OCI-LY7 (cell line): Measurements from ENCODE around the gene CORO2A. TPM values are rescaled to one million over a fixed set of nuclear protein-coding genes. Genes with fewer than 3 reads are reported as not detected.
"Not testable (repeated sequence)": the region's sequence is repeated elsewhere in the genome, so short reads cannot be mapped to it uniquely, and the experiment has no call there.

Experiments
- BruUV-seq: library from RNA; stranded (reverse); fragments of 400-500 nt; replicated peaks from 2 replicates; lab custom pipeline; 2021; lab: Mats Ljungman, UMichigan
- CTCF ChIA-PET: fragments of 300-600 bp; sonication (Branson Sonifier 250); formaldehyde crosslinking; loops from one replicate; lab custom pipeline; 2022; ENCODE audit warnings: antibody characterized with exemption; ENCODE audit not compliant: unreplicated experiment; lab: Charles Lee
- POLR2A ChIA-PET: fragments of 300-600 bp; sonication (Branson Sonifier 250); formaldehyde crosslinking; loops from one replicate; lab custom pipeline; 2022; ENCODE audit warnings: antibody characterized with exemption; lab: Charles Lee
- DNase-seq: peaks from one replicate; pipeline ENCODE4 v3.0.0-alpha.2; 2015; ENCODE audit warnings: low spot score
- H2AFZ ChIP-seq: fragments of 200-600 bp; sonication (generic), shearing (Covaris generic); 2 replicates; pipeline ENCODE4 v1.6.1; 2014; ENCODE audit warnings: mild to moderate bottlenecking, antibody characterized with exemption, low read length, moderate library complexity
- H3K27ac ChIP-seq: fragments of 200-600 bp; sonication (generic); 2 replicates; pipeline ENCODE4 v1.5.1; 2014; ENCODE audit warnings: mixed run types, low read depth, mild to moderate bottlenecking, moderate library complexity, low read length, inconsistent platforms; ENCODE audit not compliant: poor library complexity, severe bottlenecking
- H3K36me3 ChIP-seq: fragments of 200-600 bp; sonication (generic); 2 replicates; pipeline ENCODE4 v1.6.1; 2014; ENCODE audit warnings: mild to moderate bottlenecking, antibody characterized with exemption, low read length, moderate library complexity, mixed read lengths; ENCODE audit not compliant: insufficient read depth
- H3K4me1 ChIP-seq: fragments of 200-600 bp; sonication (generic); 2 replicates; pipeline ENCODE4 v1.5.1; 2014; ENCODE audit warnings: mild to moderate bottlenecking, low read length; ENCODE audit not compliant: insufficient read depth, poor library complexity, severe bottlenecking
- H3K4me2 ChIP-seq: fragments of 200-600 bp; sonication (generic); 2 replicates; pipeline ENCODE4 v1.6.1; 2014; ENCODE audit warnings: mild to moderate bottlenecking, low read length
- H3K4me3 ChIP-seq: fragments of 200-600 bp; sonication (generic); 2 replicates; pipeline ENCODE4 v1.5.1; 2014; ENCODE audit warnings: mild to moderate bottlenecking, low read depth, low read length; ENCODE audit not compliant: poor library complexity, severe bottlenecking
- H3K79me2 ChIP-seq: fragments of 200-600 bp; sonication (generic); 2 replicates; pipeline ENCODE4 v1.6.1; 2016; ENCODE audit warnings: low read depth, mild to moderate bottlenecking, low read length, moderate library complexity, mixed read lengths; ENCODE audit not compliant: insufficient read depth
- H3K9me2 ChIP-seq: fragments of 200-600 bp; sonication (generic); 2 replicates; pipeline ENCODE4 v1.6.1; 2016; ENCODE audit warnings: mild to moderate bottlenecking, low read length, mixed read lengths; ENCODE audit not compliant: insufficient read depth
- H3K9me3 ChIP-seq: fragments of 200-600 bp; sonication (generic); 2 replicates; pipeline ENCODE4 v1.6.1; 2014; ENCODE audit warnings: mild to moderate bottlenecking, mixed run types, low read length, mixed read lengths
- H4K20me1 ChIP-seq: fragments of 200-600 bp; sonication (generic); 2 replicates; pipeline ENCODE4 v1.6.1; 2014; ENCODE audit warnings: mild to moderate bottlenecking, antibody characterized with exemption, low read length, moderate library complexity, mixed read lengths; ENCODE audit not compliant: insufficient read depth
- EZH2phosphoT487 ChIP-seq: fragments of 200-600 bp; sonication (generic); IDR thresholded peaks from 2 replicates; pipeline ENCODE4 v1.6.1; 2018; ENCODE audit warnings: low read depth, borderline replicate concordance, mild to moderate bottlenecking, mixed run types, antibody characterized with exemption, low read length, moderate library complexity, mixed read lengths
- intact Hi-C: fragments of 100-400 bp; cut with micrococcal nuclease; formaldehyde crosslinking; loops from one replicate; pipeline ENCODE4 v1.10.0; 2022; ENCODE audit not compliant: unreplicated experiment
- total RNA-seq, 2 experiments: library from RNA; depleted of rRNA in 1 of 2; stranded (reverse); fragments of >200 nt in 1 of 2; shearing (Covaris generic) in 1 of 2; gene quantifications; 2 replicates each; pipeline ENCODE4 v1.2.3, GENCODE V29; 2014 to 2022
- TF ChIP-seq, protein P1 (sequence below): fragments of 200-600 bp; sonication (generic); conservative IDR thresholded peaks from 2 replicates; pipeline ENCODE4 v1.5.1; 2014; ENCODE audit warnings: mild to moderate bottlenecking, antibody characterized with exemption, low read length, moderate library complexity, mixed read lengths

CORO2A gene
- total RNA-seq, 2 experiments from 2014 or later, result 1.8 to 3.9 TPM

DNA sequence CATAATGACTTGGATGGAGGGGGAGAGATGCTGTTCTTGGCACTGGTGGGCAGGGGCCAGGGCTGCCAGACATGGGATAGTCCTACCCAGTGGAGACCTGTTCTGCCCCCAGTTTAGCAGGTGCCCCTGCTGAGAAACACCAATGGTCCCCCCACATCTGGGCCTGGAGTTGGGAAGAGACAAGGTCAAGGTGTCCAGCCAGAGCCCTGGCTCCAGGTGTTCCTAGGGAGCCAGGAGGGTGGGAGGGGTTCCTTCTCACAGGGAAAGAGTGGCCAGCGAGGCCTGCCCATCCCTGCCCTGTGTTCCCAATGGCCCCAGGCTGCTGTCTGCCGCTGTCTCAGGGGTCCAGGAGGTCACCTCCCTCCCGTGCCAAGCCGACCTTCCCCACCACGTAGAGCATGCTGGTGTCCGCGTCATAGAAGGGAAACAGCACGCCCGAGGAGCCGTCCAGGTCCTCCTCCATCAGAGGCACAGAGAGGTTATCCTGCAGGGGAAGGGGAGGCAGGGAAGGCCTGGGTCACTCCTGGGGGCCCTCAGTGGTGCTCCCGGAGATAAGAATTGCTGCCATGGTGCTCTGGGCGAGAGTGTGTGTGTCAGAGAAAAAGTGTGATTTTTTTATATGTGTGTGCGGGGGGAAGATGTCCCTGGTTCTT lies 61.7 kb downstream of the CORO2A start:
- no TSS peak for BruUV-seq
- Histone ChIP-seq H3K9me3 (no peaks in the 10 kb centered on the region), H3K4me1 (peaks cover 23% of the 10 kb centered on the region), H3K4me2 (no peak overlapping the region), H2AFZ (no peak overlapping the region), H4K20me1 (no peaks in the 10 kb centered on the region), H3K4me3 (no peak overlapping the region), H3K27ac (no peak overlapping the region), H3K36me3 (no peaks in the 10 kb centered on the region), H3K9me2 (no peaks in the 10 kb centered on the region), H3K79me2 (no peaks in the 10 kb centered on the region)
- TF ChIP-seq, protein P1, sequence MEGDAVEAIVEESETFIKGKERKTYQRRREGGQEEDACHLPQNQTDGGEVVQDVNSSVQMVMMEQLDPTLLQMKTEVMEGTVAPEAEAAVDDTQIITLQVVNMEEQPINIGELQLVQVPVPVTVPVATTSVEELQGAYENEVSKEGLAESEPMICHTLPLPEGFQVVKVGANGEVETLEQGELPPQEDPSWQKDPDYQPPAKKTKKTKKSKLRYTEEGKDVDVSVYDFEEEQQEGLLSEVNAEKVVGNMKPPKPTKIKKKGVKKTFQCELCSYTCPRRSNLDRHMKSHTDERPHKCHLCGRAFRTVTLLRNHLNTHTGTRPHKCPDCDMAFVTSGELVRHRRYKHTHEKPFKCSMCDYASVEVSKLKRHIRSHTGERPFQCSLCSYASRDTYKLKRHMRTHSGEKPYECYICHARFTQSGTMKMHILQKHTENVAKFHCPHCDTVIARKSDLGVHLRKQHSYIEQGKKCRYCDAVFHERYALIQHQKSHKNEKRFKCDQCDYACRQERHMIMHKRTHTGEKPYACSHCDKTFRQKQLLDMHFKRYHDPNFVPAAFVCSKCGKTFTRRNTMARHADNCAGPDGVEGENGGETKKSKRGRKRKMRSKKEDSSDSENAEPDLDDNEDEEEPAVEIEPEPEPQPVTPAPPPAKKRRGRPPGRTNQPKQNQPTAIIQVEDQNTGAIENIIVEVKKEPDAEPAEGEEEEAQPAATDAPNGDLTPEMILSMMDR, result no peak
- no peak for TF ChIP-seq EZH2phosphoT487
- CTCF ChIA-PET, result no interaction called here
- no peak for DNase-seq
- intact Hi-C loops, result loop anchor here (5.0 kb wide), 1 partner anchor 58 kb away; no protein-coding TSS in a partner anchor
- POLR2A ChIA-PET, result interaction anchor here (0.5 to 1.5 kb wide), 3 partner anchors 22 to 35 kb away, joined by 3 read pairs; no protein-coding TSS in a partner anchor

DNA sequence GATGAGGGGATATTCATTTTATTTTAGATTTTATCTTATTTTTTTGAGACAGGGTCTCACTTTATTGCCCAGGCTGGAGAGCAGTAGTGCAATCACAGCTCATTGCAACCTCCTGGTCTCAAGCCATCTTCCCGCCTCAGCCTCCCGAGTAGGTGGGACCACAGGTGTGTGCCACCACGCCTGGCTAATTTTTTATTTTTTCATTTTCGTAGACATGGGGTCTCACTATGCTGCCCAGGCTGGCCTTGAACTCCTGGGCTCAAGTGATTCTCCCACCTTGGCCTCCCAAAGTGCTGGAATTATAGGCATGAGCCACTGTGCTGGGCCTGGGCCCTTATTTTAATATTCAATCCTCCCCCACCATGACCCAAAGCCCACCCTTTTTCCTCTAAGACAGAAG lies 62.4 kb downstream of the CORO2A start:
- DNase-seq, BruUV-seq, H3K36me3 ChIP-seq, H3K4me2 ChIP-seq, H3K9me3 ChIP-seq, H4K20me1 ChIP-seq, H3K79me2 ChIP-seq, H3K27ac ChIP-seq, H2AFZ ChIP-seq, CTCF ChIA-PET, H3K9me2 ChIP-seq, H3K4me3 ChIP-seq: not testable (repeated sequence)
- intact Hi-C loops, result loop anchor here (5.0 kb wide), 1 partner anchor 58 kb away; no protein-coding TSS in a partner anchor
- peaks cover 23% of the 10 kb centered on the region for H3K4me1 ChIP-seq
- POLR2A ChIA-PET, result interaction anchor here (0.5 to 0.6 kb wide), 3 partner anchors 25 to 497 kb away, joined by 3 to 4 read pairs (median 3); partner anchors contain the start of gene TSTD2

DNA sequence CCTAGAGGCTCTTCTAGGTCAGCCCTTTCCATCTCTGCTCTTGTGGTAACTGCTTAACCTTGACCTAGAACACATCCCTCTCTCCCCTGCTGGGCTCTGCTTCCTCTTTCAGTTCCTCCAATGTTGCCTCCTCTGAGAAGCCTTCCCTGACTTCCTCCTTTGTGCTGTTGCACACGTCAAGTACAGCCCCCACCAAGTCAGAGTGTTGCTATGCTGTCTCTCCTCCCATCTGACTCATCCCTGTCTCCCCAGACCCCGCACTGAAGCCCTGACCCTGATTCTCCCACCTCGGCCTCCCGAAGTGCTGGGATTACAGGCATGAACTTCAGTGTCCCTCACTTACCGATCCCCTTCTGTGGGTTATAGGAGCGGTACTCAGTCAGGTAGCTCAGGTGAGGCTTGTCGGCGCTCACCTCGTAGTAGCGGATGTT lies 63.0 kb downstream of the CORO2A start:
- DNase-seq, result peak; percentile 78
- TF ChIP-seq, protein P1, result no peak
- no peak for TF ChIP-seq EZH2phosphoT487
- POLR2A ChIA-PET, result interaction anchor here (0.5 to 1.4 kb wide), 5 partner anchors 11 to 496 kb away, joined by 3 to 7 read pairs (median 3); partner anchors contain the start of genes TRIM14 and TSTD2
- Histone ChIP-seq H3K9me3 (no peaks in the 10 kb centered on the region), H4K20me1 (no peaks in the 10 kb centered on the region), H3K79me2 (no peaks in the 10 kb centered on the region), H3K4me2 (peak overlapping the region; percentile 33; the same call in 1 of the 2 replicates), H3K36me3 (no peaks in the 10 kb centered on the region), H3K4me3 (no peak overlapping the region), H3K27ac (no peak overlapping the region), H3K4me1 (peaks cover 23% of the 10 kb centered on the region), H3K9me2 (no peaks in the 10 kb centered on the region), H2AFZ (no peak overlapping the region)
- CTCF ChIA-PET, result no interaction called here
- intact Hi-C loops, result no loop called here
- BruUV-seq, result no TSS peak
